C1 segment of cervical spinal cord (tissue), 14 donors: ENCODE results near the gene SLC35G6.
"Not testable (repeated sequence)": the region's sequence is repeated elsewhere in the genome, so short reads cannot be mapped to it uniquely, and the experiment has no call there.

Experiments
- DNase-seq, 14 donors: peaks; one replicate each; lab custom pipeline; 2025; lab: John Stamatoyannopoulos, UW

SLC35G6 gene

DNA sequence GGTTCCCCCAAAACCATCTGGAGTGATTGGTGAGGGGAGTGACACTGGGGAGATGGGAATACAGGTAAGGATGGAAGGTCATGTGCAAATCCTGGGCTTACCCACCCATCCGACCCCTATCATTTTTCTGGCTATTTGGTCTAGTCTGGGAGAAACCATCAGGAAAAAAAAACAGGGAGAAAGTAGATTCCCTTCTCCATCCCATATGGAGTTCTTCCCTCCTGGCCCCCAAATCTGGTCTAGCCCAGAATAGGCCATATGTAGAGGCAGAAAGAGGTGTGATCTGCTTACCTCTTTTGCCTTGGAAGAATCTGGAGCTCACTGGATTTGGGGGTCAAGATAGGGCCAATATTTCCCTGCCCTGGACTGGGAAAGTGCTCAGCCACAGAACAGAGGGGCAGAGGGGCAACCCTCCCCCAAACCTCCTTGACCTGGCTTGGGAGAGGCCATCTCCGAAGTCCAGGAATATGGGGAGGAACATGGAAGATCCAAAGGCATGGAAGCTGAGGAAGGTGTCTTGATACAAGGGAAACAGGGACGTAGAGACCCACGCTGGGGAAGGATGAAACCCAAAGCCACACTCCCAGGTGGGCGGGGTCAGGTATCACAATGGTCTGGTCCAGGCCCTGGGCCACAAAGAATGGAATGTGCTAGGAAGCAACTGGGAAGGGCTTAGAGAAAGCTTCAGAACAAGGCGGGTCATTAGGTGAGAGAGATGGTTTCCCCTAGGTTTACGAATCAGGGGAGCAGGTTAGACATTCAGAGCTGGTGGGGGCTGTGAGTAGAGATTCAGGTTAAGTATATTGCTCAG, 20.2 kb upstream of the SLC35G6 start:
- DNase-seq: no peak

DNA sequence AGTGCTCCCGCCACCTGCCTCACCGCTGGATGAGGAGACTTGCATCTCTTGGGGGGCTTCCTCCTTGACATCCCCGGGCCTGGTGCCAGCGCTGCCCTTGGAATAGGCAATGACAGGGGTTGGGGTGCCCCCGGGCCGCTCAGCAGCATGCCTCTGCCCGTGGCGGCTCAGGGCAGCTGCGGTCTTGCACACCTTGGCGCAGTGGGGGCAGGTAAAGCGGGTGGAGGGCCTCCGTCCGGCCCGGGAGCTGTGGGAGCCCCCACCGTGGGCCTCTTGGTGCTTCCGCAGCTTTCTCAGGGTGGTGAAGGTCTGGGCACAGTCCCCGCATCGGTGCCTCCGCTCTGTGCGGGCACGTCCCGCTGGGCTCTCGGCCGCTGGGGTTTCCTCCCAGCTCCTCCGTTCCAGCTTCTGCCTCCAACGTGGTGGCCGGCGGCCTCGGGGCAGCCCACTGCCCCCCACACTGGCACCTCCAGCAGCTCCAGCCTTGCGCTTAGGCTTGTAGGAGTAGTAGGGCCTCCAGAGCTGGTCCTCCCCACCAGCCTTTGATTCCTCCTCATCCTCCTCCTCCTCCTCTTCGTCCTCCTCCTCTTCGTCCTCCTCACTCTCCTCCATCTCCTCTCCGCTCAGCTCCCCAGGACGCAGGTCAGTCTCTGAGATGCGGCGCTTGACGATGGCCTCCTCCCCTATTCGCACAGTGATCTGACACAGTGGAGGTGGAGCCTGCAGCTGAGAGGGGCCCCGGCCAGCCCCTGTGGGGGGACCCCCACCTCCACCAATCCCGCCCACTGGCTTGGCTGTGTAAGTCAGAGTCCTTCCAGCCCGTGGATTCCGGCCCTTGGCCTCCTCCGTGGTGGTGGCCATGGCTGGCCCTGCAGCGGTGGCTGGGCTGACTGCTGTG, 18.5 kb upstream of the SLC35G6 start:
- no peak for DNase-seq

DNA sequence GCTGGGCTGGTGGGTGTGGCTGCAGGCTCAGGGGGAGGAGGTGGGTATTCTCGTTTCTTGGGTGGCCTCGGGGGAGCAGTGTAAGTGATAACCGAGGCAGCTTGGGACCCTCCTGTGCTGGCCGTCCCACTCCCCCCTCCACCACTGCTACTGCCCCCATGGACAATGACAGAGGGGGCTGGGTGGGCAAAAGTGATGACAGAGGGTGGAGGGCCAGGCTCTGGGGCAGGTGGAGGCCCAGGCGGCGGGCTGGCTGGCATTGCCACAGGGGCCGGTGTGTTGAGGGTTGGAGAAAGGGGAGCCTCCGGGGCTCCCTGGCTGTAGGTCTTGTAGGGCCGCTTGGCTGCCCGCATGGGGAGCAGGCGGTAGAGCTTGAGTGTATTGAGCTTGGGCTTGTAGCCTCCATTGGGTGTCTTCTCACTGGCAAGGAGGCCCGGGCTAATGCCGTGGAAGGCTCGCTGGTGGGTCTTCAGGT, 17.8 kb upstream of the SLC35G6 start:
- DNase-seq: no peak

DNA sequence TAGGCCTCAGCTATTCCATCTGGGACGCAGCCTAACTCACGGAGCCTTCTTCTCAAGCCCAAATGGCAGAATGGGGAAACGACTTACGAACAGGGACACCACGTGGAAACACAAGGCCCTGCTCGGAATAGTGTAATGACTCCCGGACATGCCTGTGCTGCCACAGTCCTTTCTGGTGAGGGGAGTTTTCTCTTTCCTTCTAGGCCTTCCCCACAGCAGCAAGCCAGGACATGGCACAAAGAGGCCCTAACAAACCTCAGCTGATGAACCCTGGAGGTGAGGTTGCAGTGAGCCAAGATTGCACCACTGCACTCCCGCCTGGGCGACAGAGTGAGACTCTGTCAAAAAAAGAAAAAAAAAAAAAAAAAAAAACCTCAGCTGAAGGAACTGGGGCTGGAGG, 17.2 kb upstream of the SLC35G6 start:
- DNase-seq: no peak

DNA sequence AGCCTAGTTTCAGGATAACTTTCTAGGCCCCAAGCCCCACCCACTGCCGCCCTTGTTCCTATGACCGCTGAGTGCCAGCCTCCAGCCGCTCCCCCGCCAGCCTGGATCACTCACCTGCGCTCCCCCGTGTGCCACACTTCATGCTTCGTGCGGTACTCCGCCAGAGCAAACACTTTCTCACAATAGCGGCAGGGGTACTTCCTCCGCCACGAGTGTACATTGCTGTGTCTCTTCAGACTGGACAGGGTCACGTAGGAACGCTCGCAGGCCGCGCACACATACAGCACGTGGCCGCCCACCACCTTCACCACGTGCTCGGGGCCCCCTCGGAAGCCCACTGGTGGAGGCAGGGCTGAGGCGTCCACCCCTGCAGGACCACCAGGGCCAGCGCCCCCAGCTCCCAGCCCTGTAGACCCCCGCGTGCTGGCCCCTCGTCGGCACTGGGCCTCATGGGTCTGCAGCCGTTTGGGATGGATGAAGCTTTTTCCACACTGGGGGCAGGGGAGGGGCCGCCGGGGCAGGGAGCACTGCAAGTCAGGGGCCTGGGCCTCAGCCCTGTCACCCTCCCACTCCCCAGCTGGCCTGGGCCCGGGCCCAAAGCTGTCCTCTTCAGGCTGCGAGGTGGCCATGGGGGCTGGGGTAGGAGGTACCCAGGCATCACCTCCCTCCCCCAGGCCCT, 15.5 kb upstream of the SLC35G6 start:
- DNase-seq: no peak

DNA sequence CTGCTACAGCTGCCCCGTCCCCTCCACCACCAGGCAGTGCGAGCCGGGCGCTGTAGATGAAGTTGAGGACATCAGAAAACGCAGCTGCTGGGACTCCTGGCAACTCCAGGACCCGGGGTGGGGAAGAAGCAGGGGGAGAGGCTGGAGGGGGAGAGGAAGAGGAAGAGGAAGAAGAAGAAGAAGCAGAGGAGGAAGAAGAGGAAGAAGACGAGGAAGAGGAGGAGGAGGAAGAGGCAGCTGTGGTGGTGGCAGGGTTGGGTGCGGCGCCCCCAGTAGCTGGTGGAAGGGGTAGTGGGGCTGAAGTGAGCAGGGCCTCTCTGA, 15.0 kb upstream of the SLC35G6 start:
- DNase-seq: no peak

DNA sequence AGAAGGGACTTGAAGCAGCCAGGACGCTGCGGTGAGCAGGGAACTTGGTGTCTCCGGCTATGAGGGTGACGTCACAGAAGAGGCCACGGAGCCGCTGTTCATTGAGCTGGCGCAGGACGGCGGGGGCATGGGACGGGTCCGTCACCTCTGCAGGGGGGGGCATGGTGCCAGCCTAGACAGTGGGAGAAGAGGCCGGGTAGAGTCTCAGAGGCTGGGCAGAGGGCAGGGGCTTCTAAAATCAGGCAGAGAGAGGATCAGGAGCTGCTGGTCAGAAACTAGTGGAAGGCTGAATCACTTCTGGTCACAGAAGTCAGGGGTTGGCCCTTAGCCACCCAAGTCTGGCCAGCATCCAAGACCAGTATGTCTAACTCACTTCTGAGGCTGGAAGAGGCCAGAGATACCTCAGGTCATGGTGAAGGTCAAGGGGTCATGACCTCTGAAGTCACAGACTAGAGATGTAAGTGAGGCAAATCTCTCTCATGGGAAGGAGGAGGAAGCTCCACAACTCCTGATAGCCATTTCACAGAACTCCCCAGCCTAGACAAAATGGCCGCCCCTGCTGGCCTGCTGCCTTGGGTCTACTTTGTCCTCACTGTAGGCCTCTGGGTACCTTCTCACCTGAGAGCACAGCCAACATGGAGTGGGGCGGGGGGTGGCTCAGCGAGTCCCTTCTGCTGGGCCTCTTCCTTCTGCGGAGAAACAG, 14.5 kb upstream of the SLC35G6 start:
- peak in 4 of 14 donors; percentile 9 to 53 (median 25) for DNase-seq

DNA sequence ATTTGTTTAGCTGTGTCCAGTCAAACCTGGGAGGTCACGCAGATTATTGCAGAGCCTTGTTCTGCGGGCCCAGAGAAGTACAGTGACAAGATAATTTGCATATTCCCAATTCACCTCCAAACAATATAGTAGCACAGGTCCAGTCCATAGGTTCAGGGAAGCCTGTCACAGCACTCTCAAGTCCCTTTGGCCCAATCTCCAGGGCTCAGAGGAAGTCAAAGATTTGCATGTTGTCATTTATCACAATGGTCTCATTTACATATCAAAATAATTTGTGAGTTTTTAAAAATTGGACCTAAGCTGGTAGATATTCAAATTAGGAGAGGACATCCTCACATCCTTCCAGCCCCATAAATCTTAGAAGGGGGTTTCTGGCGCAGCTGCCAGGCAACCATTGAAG, 13.7 kb upstream of the SLC35G6 start:
- no peak for DNase-seq

DNA sequence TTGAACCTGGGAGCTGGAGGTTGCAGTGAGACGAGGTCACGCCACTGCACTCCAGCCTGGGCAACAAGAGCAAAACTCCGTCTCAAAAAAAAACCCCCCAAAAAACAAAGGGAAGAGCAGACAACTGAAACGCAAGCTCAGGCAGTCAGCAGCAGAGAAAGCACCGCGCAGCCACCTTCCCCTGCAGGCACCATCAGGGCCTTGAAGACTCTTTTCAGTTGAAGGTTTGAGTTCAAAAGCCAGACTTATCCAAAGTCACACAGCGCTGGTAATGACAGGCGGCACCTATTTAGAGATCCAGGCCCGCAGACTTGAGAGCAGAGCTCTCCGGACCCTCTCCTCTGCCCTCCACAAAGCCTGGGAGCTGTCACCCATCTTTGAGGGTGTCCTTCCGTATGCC, 13.0 kb upstream of the SLC35G6 start:
- no peak for DNase-seq

DNA sequence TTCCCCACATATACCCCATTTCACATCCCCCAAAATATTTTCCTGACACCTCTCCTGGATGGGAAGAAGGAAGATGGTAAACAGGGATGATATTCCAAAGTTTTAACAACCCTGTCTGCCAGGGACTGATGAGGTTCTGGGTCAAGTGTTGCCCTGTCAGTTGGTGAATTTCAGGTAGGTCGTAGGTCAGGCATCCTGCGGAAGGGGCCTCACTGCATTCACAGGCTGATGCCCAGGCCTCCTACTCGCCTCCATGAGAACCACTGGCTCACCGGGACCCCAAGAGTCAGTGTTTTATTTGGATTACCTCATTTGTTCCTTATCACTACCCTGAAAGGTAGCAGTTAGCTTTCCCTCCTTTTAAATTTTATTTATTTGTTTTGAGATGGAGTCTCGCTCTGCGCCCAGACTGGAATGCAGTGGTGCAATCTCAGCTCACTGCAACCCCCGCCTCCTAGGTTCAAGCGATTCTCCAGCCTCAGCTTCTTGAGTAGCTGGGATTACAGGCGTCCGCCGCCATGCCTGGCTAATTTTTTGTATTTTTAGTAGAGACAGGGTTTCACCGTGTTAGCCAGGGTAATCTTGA, 12.3 kb upstream of the SLC35G6 start:
- no peak for DNase-seq

DNA sequence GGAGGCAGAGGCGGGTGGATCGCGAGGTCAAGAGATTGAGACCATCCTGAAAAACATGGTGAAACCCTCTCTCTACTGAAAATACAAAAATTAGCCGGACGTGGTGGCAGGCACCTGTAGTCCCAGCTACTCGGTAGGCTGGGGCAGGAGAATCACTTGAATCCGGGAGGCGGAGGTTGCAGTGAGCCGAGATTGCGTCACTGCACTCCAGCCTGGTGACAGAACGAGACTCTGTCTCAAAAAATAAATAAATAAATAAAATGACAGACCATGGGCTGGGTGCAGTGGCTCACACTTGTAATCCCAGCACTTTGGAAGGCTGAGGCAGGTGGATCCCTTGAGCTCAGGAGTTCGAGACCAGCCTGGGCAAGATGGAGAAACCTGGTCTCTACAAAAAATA, 11.4 kb upstream of the SLC35G6 start:
- DNase-seq: not testable (repeated sequence)

DNA sequence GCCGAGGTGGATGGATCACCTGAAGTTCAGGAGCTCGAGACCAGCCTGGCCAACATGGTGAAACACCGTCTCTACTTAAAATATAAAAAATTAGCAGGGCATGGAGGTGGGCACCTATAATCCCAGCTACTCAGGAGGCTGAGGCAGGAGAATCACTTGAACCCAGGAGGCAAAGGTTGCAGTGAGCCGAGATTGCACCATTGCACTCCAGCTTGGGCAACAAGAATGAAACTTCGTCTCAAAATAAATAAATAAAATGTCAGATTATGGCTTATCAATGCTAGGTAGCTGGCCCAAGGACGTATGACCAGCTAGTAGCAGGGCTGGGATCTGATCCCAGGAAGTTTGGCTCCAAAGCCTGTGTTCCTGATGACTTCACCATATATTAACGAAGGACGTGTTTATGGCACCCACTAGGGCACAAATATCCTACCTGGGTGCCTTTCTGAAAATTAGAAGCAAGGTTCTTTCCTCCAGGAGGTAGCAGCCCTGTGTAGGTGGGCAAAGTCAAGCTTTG, 10.7 kb upstream of the SLC35G6 start:
- DNase-seq: not testable (repeated sequence)

DNA sequence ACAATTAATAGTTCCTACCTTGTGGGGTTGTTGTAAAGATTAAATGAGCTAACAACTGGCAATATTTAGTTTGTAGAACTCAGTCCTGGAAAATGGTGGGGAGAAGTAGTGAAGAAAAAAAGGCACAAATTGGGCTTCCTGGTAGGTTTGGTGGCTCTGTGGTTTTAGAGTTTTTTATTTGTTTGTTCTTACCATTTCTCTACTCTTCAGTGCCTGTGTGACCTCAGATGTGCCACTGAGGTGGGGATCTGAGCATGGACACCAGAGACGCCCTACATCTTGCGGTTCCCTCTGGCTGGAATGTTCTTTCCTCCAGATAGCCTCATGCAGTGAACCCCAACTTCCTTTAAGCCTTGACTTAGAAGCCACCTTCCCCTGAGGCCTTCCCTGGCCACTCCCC, 9.5 kb upstream of the SLC35G6 start:
- DNase-seq: no peak

DNA sequence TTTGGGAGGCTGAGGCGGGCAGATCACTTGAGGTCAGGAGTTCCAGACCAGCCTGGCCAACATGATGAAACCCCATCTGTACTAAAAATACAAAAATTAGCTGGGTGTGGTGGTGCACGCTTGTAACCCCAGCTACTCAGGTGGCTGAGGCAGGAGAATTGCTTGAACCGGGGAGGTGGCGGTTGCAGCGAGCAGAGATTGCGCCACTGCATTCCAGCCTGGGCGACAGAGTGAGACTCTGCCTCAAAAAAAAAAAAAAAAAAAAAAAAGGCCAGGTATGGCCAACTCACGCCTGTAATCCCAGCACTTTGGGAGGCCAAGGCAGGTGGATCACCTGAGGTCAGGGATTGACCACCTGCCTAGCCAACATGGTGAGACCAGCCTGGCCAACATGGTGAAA, 6.5 kb upstream of the SLC35G6 start:
- not testable (repeated sequence) for DNase-seq

DNA sequence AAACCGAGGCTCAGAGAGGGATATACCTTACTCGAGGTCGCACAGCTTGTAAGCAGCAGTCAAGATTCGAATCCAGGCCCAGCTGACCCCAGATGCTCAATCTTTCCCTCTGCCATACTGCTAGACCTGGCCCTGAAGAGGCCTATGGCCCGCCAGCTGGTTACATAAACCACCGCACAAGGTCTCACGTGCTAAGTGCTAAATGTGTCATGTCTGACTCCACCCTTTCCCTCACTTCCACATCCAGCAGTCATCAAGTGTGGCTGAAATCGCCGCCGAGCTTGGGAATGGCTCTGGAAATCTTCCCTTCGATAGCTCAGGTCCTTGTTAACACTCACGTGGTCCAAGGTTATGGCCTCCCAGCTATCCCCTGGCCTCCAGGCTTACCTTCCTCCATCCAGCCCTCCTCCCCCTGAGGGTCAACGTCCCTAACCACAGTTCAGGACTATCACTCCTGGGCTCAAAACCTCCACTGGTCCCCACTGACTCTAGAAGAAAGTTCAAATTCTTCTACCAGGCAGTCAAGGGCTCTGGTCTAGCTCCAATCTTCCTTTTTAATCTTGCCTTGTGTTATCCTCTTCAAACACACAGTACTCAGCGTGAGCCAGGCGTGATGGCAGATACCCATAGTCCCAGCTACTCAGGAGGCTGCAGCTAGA, 5.4 kb upstream of the SLC35G6 start:
- no peak for DNase-seq

DNA sequence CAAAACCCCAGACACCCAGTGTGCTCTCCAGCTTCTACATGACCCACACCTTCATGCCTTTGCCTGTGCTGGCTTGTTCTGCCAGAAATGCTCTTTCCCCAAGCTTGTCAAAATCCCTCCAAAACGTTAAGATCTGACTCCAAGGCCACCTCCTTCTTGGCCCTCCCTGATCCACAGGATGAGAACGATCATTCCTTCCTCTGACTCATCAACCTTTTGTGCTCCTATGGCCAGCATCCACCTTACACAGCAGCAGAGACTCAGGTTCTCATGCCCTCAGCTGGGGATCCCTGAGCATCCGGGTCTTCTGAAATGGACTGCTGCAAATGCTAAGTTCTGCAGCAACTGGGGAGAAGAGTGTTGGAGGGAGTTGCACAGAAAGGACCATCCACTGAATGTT, 4.8 kb upstream of the SLC35G6 start:
- DNase-seq: no peak

DNA sequence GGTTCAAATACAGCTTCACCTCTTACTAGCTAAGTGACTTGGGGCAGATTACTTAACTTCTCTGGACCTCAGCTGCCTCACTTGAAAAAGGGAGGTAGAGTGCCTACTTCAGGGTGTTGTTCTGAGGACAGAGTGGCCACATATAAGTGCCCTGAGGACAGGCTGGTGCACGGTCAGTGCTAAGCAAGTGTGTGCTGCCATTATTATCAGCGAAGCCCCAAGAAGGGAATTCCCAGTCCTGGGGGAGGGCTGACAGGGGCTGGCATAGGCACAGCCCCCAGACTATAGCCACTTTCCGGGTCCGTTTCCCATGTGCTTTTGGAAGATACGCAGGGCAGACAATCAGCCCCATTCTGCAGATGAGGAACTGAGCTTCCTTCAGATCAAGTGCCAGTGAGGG, 4.3 kb upstream of the SLC35G6 start:
- no peak for DNase-seq

DNA sequence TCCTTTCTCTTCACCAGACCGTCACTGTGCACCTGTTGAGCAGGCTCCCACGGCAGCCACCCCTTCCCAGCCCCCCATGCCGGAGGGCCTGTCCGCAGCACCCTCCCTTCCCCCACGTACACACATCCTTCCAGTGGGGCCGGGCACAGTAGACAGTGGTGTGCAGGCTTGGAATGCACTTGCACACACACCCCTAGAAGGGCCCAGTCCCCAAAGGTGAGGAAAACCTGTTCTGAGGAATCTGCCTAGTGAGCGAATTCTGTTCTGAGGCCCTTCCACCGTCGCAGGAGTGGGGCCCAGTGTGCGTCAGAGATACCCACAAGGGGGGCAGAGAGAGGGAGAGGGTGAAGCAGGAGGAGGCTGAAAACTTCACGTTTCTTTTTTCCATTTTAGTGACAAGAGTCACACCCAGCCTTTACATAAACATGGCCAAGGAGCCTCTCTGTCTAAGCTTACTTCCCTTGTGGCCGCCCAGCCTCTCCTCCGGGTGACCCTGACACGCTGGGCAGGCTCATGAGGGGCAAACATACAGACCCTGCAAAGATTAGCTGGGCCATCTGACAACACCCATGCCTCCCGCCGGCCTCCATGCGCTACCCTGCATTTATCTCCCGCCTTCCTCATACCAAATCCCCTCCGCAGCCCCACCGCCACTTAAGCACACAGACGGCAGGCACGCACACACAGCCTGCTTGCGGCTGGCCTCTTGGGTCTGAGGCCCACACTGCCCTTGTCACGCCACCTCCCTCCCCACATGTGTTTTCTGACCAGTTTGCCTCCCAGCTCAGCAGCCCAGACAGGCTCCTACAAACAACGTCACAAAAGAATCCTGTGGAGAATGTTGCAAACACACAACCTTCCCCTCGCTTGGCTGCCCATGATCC, 3.6 kb upstream of the SLC35G6 start:
- DNase-seq: peak in 7 of 14 donors; percentile 35 to 71 (median 55)
